HepG2 (cell line): Measurements from ENCODE around the gene TPRG1. TPM values are rescaled to one million over a fixed set of nuclear protein-coding genes. Genes with fewer than 3 reads are reported as not detected.

Source experiments
- ATAC-seq: fragments of 200-7000 bp; cut with Tn5 transposase; 3 replicates; pipeline ENCODE4 v1.9.1; 2020; ENCODE audit warnings: mild to moderate bottlenecking, moderate library complexity
- BruUV-seq: library from RNA; stranded (reverse); fragments of 400-500 nt; replicated peaks from 2 replicates; lab custom pipeline; 2021; lab: Mats Ljungman, UMichigan
- CTCF ChIA-PET: fragments of 300-600 bp; formaldehyde crosslinking; extraction: SDS; loops from one replicate; lab custom pipeline; 2021; ENCODE audit warnings: low total read pairs, inconsistent platforms, low intra/inter-chr PET ratio; lab: Yijun Ruan, JAX
- POLR2A ChIA-PET: fragments of 350-600 bp; sonication (Branson Sonifier 250); formaldehyde crosslinking; loops from one replicate; lab custom pipeline; 2020; ENCODE audit warnings: antibody characterized with exemption, inconsistent platforms; lab: Yijun Ruan, JAX
- DNase-seq: peaks from one replicate; pipeline ENCODE4 v3.0.0-alpha.2; 2015; ENCODE audit warnings: low spot score
- FAIRE-seq: peaks from 3 replicates; lab custom pipeline; 2011; peaks lifted over from hg19 to GRCh38; lab: Jason Lieb, UNC
- H2AFZ ChIP-seq: one replicate; pipeline ENCODE4 v1.6.1; 2011; ENCODE audit warnings: low read length, inconsistent platforms
- H3K27ac ChIP-seq: fragments of 300-600 bp; 3 replicates; pipeline ENCODE4 v1.8.0; 2011; ENCODE audit warnings: mixed run types, mild to moderate bottlenecking, mixed read lengths, low read length, inconsistent platforms; ENCODE audit not compliant: insufficient read depth; ENCODE audit errors: extremely low read length
- H3K27me3 ChIP-seq, 2 experiments: fragments of 200-600 bp in 1 of 2; 2 replicates in 1 of 2; 3 replicates in 1 of 2; pipeline versions ENCODE4 v1.6.0 to v1.8.0; 2011; ENCODE audit warnings: low read length in 2 of 2, mild to moderate bottlenecking in 2 of 2, moderate library complexity in 2 of 2, inconsistent platforms in 1 of 2; ENCODE audit not compliant: insufficient read depth in 2 of 2, control insufficient read depth in 1 of 2
- H3K36me3 ChIP-seq, 2 experiments: fragments of 200-600 bp in 1 of 2; replicated peaks in 1 of 2; 2 replicates in 1 of 2; 3 replicates in 1 of 2; pipeline versions ENCODE4 v1.5.1 to v1.8.0; 2011; ENCODE audit warnings: low read length in 2 of 2, inconsistent platforms in 1 of 2; ENCODE audit not compliant: insufficient read depth in 2 of 2, control insufficient read depth in 1 of 2
- H3K4me1 ChIP-seq: 2 replicates; pipeline ENCODE4 v1.5.1; 2012; ENCODE audit warnings: low read length, inconsistent platforms; ENCODE audit not compliant: insufficient read depth
- H3K4me2 ChIP-seq: 2 replicates; pipeline ENCODE4 v1.6.0; 2011; ENCODE audit warnings: low read depth, low read length, inconsistent platforms
- H3K4me3 ChIP-seq, 3 experiments: fragments of 200-600 bp in 1 of 3; sonication (generic), shearing (Covaris generic) in 1 of 3; replicated peaks in 1 of 3; 2 replicates each; pipeline ENCODE4 v1.5.1; 2011 to 2016; ENCODE audit warnings: low read length in 3 of 3, inconsistent platforms in 2 of 3, low read depth in 2 of 3, mild to moderate bottlenecking in 2 of 3, control low read depth in 1 of 3, mixed read lengths in 1 of 3; ENCODE audit not compliant: insufficient read depth in 1 of 3
- H3K79me2 ChIP-seq: one replicate; pipeline ENCODE4 v1.6.1; 2011; ENCODE audit warnings: low read length, inconsistent platforms; ENCODE audit not compliant: insufficient read depth
- H3K9ac ChIP-seq: 2 replicates; pipeline ENCODE4 v1.6.0; 2011; ENCODE audit warnings: mild to moderate bottlenecking, low read depth, low read length, inconsistent platforms; ENCODE audit not compliant: insufficient read depth
- H3K9me3 ChIP-seq: 2 replicates; pipeline ENCODE4 v1.5.1; 2012; ENCODE audit warnings: mild to moderate bottlenecking, low read length
- H4K20me1 ChIP-seq: 2 replicates; pipeline ENCODE4 v1.6.0; 2011; ENCODE audit warnings: inconsistent platforms, mild to moderate bottlenecking, low read length, moderate library complexity; ENCODE audit not compliant: insufficient read depth
- AKAP8 ChIP-seq: sonication (generic); formaldehyde crosslinking; IDR thresholded peaks from 2 replicates; pipeline ENCODE4 v1.5.1; 2020; ENCODE audit warnings: mild to moderate bottlenecking, missing genetic modification reagents
- BRD4 ChIP-seq: sonication (generic); formaldehyde crosslinking; IDR thresholded peaks from 2 replicates; pipeline ENCODE4 v1.4.0; 2020; ENCODE audit warnings: missing genetic modification reagents
- CBX2 ChIP-seq, 2 experiments: fragments of 200-600 bp in 1 of 2; sonication (generic); formaldehyde crosslinking in 1 of 2; IDR thresholded peaks; 2 replicates each; pipeline versions ENCODE4 v1.7.0 to v1.8.1; 2018 to 2022; ENCODE audit warnings: low read depth in 2 of 2, low read length in 1 of 2, mild to moderate bottlenecking in 1 of 2, missing genetic modification reagents in 1 of 2
- DNMT1 ChIP-seq: sonication (generic); formaldehyde crosslinking; IDR thresholded peaks from 2 replicates; pipeline ENCODE4 v1.5.1; 2020; ENCODE audit warnings: mild to moderate bottlenecking, missing genetic modification reagents
- MED13 ChIP-seq: sonication (generic); formaldehyde crosslinking; IDR thresholded peaks from 2 replicates; pipeline ENCODE4 v1.5.0; 2020; ENCODE audit warnings: missing genetic modification reagents
- MEF2D ChIP-seq: sonication (generic); formaldehyde crosslinking; IDR thresholded peaks from 2 replicates; pipeline ENCODE4 v1.5.1; 2020; ENCODE audit warnings: mild to moderate bottlenecking, missing genetic modification reagents
- MIER2 ChIP-seq: IDR thresholded peaks from 2 replicates; pipeline ENCODE4 v1.6.1; 2016; ENCODE audit warnings: missing biosample characterization, missing genetic modification reagents
- SIX4 ChIP-seq: sonication (generic); formaldehyde crosslinking; IDR thresholded peaks from 2 replicates; pipeline ENCODE4 v1.4.0; 2020; ENCODE audit warnings: missing genetic modification reagents
- ZNF337 ChIP-seq: sonication (generic); formaldehyde crosslinking; IDR thresholded peaks from 2 replicates; pipeline ENCODE4 v1.5.1; 2020; ENCODE audit warnings: missing genetic modification reagents, low read depth, mild to moderate bottlenecking, borderline replicate concordance
- ZNF644 ChIP-seq: IDR thresholded peaks from 2 replicates; pipeline ENCODE4 v1.6.1; 2016; ENCODE audit warnings: low read depth
- WGBS: methylation state at CpG from one replicate; pipeline ENCODE4 v1.1.6; 2017; ENCODE audit warnings: low lambda C conversion rate; 5-methylcytosine and 5-hydroxymethylcytosine counted together
- in situ Hi-C: cut with HindIII; loops from 2 replicates; pipeline ENCODE4 v1.10.0; 2017; ENCODE audit warnings: low pct_unique_long_range_greater_than_20kb; ENCODE audit not compliant: extremely low pct_ligation_motif_present
- intact Hi-C: fragments of 100-400 bp; cut with micrococcal nuclease; formaldehyde crosslinking; loops from one replicate; pipeline ENCODE4 v1.10.0; 2022; ENCODE audit not compliant: unreplicated experiment
- polyA plus RNA-seq, 8 experiments: library from polyadenylated mRNA; depleted of rRNA in 3 of 8; stranded (reverse) in 7 of 8; unstranded in 1 of 8; fragments of >200 nt; fragmentation: Illumina TruSeq in 4 of 8; extraction: Trizol in 4 of 8; gene quantifications; 2 replicates each; pipeline versions ENCODE4 v1.2.1 to v1.2.3, GENCODE V29; 2011 to 2016; ENCODE audit warnings: low read depth in 4 of 8, missing spikeins in 1 of 8, mixed read lengths in 1 of 8; ENCODE audit not compliant: insufficient read depth in 1 of 8
- total RNA-seq, 5 experiments: library from RNA; depleted of rRNA; stranded (reverse); fragments of >200 nt; fragmentation: Illumina TruSeq; extraction: Trizol; gene quantifications; 2 replicates each; pipeline ENCODE4 v1.2.3, GENCODE V29; 2016; ENCODE audit warnings: low read depth in 1 of 5
- TF ChIP-seq, protein P1 (sequence below): sonication (generic); formaldehyde crosslinking; IDR thresholded peaks from 2 replicates; pipeline ENCODE4 v1.4.0; 2020; ENCODE audit warnings: missing genetic modification reagents, mild to moderate bottlenecking, borderline replicate concordance

Gene TPRG1
- total and polyA plus RNA-seq, 2 of the 13 experiments (the other 11 are each of a cell fraction or from before 2014, with no cell fraction given): 0.17 TPM; not detected in 1

DNA sequence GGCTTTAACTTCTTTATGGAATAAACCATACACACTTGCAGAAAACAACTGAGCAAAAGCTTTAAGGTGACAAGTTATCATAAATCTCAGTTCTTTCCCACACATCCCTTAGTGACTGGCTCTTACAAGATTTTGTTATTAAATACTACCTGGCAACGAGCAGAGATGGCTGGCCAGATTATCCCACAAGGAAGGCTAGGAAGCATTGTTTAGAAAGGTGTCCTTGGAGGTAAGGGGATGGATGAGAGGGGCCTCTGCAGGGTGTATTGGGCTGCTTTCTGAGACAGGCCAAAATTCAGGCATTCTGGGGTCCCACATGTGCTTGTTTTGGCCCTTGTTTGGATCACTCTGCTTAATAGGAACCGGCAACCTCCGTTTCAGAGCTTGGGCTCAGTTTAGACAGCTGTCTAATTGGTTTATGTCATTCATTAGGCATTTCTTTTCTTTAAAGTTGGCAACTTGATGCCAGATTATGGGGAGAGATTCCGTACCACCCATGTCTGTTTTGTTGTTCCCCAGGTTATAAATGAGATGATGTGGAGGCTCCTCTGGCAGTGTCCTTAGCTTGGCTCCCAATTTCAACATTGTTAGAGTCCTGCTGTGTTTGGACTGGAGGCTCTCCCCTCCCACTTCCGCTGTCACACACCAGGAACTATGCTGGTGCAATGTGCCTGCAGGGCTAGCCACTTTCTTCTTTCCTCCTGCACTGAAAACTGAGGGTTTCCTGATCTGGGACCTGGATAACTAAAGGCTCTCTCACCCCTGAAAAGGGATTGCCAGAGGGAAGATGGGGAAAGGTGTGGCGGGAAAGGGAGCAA, 121.1 kb downstream of the TPRG1 start (continued):
- TF ChIP-seq ZNF337 (CRISPR knock-in tag): no peak

DNA sequence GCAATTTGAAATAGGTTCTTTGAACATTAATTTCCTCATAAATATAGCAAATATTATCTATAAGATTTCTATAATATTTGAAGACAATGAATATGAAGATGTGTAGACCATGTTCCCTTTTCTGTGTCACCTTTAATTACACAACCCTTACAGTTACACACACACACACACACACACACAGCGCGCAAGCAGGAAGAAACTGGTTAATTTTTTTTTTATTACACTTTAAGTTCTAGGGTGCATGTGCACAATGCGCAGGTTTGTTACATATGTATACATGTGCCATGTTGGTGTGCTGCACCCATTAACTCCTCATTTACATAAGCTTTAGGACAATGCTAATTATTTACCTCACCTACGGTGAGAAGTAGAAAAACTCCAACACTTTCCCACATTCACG, 122.9 kb downstream of the TPRG1 start:
- POLR2A ChIA-PET: no interaction called here
- H3K27ac ChIP-seq: no peak overlapping the region
- intact Hi-C loops (no loop called here), in situ Hi-C loops (no loop called here)
- no peak overlapping the region for H2AFZ ChIP-seq
- H3K27me3 ChIP-seq: no peaks in the 10 kb centered on the region
- WGBS: 87% methylated on average over 5 of the region's 5 CpGs
- no peaks in the 10 kb centered on the region for H3K9me3 ChIP-seq
- H4K20me1 ChIP-seq: no peaks in the 10 kb centered on the region
- no peaks in the 10 kb centered on the region for H3K4me1 ChIP-seq
- no peak for TF ChIP-seq AKAP8
- H3K9ac ChIP-seq: no peak overlapping the region
- H3K79me2 ChIP-seq: no peaks in the 10 kb centered on the region
- ATAC-seq (no peak), FAIRE-seq (no peak), DNase-seq (no peak)
- no TSS peak for BruUV-seq
- CTCF ChIA-PET: no interaction called here
- no peak overlapping the region for H3K4me3 ChIP-seq
- no peaks in the 10 kb centered on the region for H3K36me3 ChIP-seq
- H3K4me2 ChIP-seq: no peak overlapping the region

DNA sequence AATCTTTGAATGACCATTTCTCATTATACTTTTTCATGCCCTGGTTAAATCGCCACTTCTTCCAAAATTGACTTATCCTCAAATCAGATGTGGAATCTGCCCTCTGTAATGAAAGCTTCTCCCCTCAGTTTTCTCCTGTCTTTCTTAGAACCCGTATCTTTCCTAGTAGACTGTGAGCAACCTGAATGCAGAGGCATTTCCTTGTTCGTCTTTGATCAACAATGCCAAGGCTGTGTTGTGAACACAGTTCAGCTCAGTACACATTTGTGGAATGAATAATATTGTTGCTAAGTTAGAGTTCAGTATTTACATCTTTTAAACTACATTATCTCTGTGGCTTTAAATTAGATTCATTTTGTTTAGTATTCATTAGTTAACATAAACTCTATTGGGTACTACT, 123.3 kb downstream of the TPRG1 start:
- Histone ChIP-seq H3K27ac (no peak overlapping the region), H3K4me2 (no peak overlapping the region), H3K4me1 (no peaks in the 10 kb centered on the region), H3K79me2 (no peaks in the 10 kb centered on the region), H3K36me3 (no peaks in the 10 kb centered on the region), H3K4me3 (no peak overlapping the region), H2AFZ (no peak overlapping the region), H3K27me3 (no peaks in the 10 kb centered on the region), H3K9me3 (no peaks in the 10 kb centered on the region), H4K20me1 (no peaks in the 10 kb centered on the region), H3K9ac (no peak overlapping the region)
- WGBS: 10% methylated on average over 3 of the region's 3 CpGs
- intact Hi-C loops: no loop called here
- in situ Hi-C loops: no loop called here
- ATAC-seq (no peak), DNase-seq (no peak), FAIRE-seq (no peak)
- ChIA-PET CTCF (no interaction called here), POLR2A (no interaction called here)
- no TSS peak for BruUV-seq
- TF ChIP-seq MEF2D (no peak), ZNF644 (no peak), SIX4 (no peak), DNMT1 (no peak), CBX2 (IDR thresholded peaks at IDR 0.05; ENCODE audit: low read depth, low read length) (no peak), CBX2 (CRISPR knock-in tag; IDR thresholded peaks at IDR 0.05; ENCODE audit: low read depth) (no peak), MIER2 (CRISPR knock-in tag) (no peak), MED13 (CRISPR knock-in tag) (no peak), BRD4 (CRISPR knock-in tag) (no peak)
- TF ChIP-seq, protein P1, sequence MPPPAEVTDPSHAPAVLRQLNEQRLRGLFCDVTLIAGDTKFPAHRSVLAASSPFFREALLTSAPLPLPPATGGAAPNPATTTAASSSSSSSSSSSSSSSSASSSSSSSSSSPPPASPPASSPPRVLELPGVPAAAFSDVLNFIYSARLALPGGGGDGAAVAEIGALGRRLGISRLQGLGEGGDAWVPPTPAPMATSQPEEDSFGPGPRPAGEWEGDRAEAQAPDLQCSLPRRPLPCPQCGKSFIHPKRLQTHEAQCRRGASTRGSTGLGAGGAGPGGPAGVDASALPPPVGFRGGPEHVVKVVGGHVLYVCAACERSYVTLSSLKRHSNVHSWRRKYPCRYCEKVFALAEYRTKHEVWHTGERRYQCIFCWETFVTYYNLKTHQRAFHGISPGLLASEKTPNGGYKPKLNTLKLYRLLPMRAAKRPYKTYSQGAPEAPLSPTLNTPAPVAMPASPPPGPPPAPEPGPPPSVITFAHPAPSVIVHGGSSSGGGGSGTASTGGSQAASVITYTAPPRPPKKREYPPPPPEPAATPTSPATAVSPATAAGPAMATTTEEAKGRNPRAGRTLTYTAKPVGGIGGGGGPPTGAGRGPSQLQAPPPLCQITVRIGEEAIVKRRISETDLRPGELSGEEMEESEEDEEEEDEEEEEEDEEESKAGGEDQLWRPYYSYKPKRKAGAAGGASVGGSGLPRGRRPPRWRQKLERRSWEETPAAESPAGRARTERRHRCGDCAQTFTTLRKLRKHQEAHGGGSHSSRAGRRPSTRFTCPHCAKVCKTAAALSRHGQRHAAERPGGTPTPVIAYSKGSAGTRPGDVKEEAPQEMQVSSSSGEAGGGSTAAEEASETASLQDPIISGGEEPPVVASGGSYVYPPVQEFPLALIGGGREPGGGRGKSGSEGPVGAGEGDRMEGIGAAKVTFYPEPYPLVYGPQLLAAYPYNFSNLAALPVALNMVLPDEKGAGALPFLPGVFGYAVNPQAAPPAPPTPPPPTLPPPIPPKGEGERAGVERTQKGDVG (CRISPR knock-in tag): no peak
